GM12878 (cell line): ENCODE measurements around the gene EPHB2.

Experiments
- JUND ChIP-seq: IDR thresholded peaks from 2 replicates; pipeline ENCODE4 v1.6.1; 2012; ENCODE audit warnings: low read depth, mild to moderate bottlenecking, low read length, improper control_type of control experiment, moderate library complexity
- MTA2 ChIP-seq: fragments of 450-650 bp; IDR thresholded peaks from 2 replicates; pipeline ENCODE4 v1.6.1; 2016; ENCODE audit warnings: low read depth, mild to moderate bottlenecking, moderate library complexity
- SMC3 ChIP-seq: IDR thresholded peaks from 2 replicates; pipeline ENCODE4 v1.6.1; 2011; ENCODE audit warnings: low read length, improper control_type of control experiment, borderline replicate concordance
- TF ChIP-seq, protein P1 (sequence below), 3 experiments: IDR thresholded peaks in 2 of 3; conservative IDR thresholded peaks in 1 of 3; 2 replicates each; pipeline ENCODE4 v1.5.1; 2011; ENCODE audit warnings: low read depth in 3 of 3, low read length in 3 of 3, mild to moderate bottlenecking in 3 of 3, control low read depth in 2 of 3, moderate library complexity in 2 of 3, inconsistent platforms in 1 of 3, mixed read lengths in 1 of 3; ENCODE audit not compliant: control insufficient read depth in 2 of 3, insufficient read depth in 1 of 3; ENCODE audit errors: extremely low read depth in 1 of 3

DNA sequence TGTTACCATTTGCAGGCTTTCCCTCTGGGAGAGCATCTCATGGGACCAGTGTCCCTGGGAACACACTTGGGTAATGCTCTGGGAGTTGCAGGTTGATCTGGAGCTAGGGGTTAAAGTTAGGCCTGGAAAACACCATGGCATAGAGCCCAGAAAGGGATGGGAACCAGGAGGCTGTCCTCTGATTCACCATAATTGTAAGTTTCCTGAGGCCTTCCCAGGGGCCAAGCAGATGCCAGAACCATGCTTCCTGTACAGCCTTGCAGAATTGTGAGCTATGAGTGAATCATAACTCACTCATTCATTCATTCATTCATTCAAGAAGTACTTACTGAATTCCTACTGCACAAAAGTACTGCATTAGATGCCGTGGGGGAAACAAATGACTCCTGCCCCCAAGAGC is 212.0 kb downstream of the EPHB2 start:
- TF ChIP-seq JUND (no peak), MTA2 (no peak), SMC3 (no peak)
- TF ChIP-seq, protein P1, sequence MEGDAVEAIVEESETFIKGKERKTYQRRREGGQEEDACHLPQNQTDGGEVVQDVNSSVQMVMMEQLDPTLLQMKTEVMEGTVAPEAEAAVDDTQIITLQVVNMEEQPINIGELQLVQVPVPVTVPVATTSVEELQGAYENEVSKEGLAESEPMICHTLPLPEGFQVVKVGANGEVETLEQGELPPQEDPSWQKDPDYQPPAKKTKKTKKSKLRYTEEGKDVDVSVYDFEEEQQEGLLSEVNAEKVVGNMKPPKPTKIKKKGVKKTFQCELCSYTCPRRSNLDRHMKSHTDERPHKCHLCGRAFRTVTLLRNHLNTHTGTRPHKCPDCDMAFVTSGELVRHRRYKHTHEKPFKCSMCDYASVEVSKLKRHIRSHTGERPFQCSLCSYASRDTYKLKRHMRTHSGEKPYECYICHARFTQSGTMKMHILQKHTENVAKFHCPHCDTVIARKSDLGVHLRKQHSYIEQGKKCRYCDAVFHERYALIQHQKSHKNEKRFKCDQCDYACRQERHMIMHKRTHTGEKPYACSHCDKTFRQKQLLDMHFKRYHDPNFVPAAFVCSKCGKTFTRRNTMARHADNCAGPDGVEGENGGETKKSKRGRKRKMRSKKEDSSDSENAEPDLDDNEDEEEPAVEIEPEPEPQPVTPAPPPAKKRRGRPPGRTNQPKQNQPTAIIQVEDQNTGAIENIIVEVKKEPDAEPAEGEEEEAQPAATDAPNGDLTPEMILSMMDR (IDR thresholded peaks at IDR 0.05 in 2 of 3, conservative IDR thresholded peaks at IDR 0.05 in 1 of 3; ENCODE audit: control insufficient read depth in 2 of 3, extremely low read depth in 1 of 3, insufficient read depth in 1 of 3, low read depth in 3 of 3, low read length in 3 of 3): no peak
